VCaP (cell line): ENCODE measurements around the gene ZNF792.
A peak's percentile ranks its signal among the peaks of the same experiment; 100 is the strongest.
"Not testable (repeated sequence)": the region's sequence is repeated elsewhere in the genome, so short reads cannot be mapped to it uniquely, and the experiment has no call there.

Experiments
- H3K27ac ChIP-seq: fragments of 450-650 bp; 2 replicates; pipeline ENCODE4 v1.5.1; 2017
- TF ChIP-seq, protein P1 (sequence below): fragments of 450-650 bp; conservative IDR thresholded peaks from 2 replicates; pipeline ENCODE4 v1.5.1; 2017; ENCODE audit warnings: mild to moderate bottlenecking, moderate library complexity

Gene ZNF792

DNA sequence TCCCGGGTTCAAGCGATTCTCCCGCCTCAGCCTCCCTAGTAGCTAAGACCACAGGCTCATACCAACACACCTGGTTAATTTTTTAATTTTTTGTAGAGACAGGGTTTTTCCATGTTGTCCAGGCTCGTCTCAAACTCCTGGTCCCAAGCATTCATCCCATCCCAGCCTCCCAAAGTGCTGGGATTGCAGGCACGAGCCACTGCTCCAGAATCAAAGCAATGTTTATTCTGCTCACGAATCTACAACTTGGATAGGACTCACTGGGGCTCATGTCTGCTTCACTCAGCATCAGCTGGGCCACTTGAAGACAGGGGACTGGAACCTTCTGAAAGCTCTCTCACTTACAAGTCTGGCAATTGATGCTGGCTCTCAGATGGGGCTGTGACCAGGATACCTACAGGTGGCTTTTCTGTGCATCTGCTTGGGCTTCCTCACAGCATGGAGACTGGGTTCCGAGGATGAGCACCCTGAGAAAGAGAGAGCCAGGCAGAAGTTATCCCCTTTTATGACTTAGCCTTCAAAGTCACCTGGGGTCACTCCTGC lies 8.2 kb upstream of the ZNF792 start:
- TF ChIP-seq, protein P1, sequence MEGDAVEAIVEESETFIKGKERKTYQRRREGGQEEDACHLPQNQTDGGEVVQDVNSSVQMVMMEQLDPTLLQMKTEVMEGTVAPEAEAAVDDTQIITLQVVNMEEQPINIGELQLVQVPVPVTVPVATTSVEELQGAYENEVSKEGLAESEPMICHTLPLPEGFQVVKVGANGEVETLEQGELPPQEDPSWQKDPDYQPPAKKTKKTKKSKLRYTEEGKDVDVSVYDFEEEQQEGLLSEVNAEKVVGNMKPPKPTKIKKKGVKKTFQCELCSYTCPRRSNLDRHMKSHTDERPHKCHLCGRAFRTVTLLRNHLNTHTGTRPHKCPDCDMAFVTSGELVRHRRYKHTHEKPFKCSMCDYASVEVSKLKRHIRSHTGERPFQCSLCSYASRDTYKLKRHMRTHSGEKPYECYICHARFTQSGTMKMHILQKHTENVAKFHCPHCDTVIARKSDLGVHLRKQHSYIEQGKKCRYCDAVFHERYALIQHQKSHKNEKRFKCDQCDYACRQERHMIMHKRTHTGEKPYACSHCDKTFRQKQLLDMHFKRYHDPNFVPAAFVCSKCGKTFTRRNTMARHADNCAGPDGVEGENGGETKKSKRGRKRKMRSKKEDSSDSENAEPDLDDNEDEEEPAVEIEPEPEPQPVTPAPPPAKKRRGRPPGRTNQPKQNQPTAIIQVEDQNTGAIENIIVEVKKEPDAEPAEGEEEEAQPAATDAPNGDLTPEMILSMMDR, result no peak
- no peak overlapping the region for H3K27ac ChIP-seq

DNA sequence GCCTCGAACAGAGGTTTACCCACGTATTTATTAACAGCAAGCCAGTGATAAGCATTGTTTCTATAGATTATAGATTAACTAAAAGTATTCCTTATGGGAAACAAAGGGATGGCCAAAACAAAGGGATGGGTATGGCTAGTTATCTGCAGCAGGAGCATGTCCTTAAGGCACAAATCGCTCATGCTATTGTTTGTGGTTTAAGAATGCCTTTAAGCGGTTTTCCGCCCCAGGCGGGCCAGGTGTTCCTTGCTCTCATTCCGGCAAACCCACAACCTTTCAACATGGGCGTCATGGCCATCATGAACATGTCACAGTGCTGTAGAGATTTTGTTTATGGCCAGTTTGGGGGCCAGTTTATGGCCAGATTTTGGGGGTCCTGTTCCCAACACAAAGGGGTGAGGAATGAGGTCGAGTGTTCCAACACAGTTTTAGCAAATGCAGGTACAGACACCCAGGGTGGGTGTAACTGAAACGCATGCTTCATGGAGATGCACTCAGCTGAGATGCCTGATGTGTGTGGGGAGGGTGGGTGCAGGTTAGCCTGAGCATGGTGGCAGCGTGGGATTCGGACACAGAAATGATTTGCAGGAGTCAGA lies 6.3 kb upstream of the ZNF792 start:
- H3K27ac ChIP-seq, result not testable (repeated sequence)

DNA sequence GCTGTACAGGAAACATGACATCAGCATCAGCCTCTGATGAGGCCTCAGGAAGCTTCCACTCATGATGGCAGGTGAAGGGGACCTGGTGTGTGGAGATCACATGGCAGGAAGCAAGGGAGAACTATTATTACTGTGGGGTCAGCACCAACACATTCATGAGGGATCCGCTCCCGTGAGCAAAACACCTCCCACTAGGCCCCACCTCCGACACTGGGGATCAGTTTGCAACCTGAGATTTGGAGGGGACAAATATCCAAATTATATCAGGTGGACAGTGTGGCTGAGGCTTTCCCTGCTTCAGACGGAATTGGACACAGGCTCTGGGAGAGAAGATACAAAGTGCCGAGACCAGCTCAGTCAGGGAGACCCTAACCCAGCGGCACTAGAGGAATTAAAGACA lies 5.7 kb upstream of the ZNF792 start:
- TF ChIP-seq, protein P1, result no peak
- H3K27ac ChIP-seq, result no peak overlapping the region

DNA sequence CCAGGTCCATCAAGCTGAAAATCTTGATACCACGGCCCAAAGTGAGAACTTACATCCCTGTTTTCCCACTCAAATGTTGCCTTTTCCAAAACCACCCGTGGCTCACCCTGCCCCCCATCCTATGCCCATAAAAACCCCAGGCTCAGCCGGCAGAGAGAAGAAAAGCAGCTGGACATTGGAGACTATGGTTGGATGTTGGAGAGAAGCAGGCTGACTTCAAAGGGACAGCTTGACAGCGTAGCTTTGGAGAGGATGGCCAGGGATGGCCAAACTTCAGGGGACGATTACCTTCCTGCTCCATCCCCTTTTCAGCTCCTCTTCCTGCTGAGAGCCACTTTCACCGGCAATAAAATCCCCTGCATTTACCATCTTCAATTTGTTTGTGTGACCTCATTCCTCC lies 3.5 kb upstream of the ZNF792 start:
- TF ChIP-seq, protein P1, result no peak
- no peak overlapping the region for H3K27ac ChIP-seq

DNA sequence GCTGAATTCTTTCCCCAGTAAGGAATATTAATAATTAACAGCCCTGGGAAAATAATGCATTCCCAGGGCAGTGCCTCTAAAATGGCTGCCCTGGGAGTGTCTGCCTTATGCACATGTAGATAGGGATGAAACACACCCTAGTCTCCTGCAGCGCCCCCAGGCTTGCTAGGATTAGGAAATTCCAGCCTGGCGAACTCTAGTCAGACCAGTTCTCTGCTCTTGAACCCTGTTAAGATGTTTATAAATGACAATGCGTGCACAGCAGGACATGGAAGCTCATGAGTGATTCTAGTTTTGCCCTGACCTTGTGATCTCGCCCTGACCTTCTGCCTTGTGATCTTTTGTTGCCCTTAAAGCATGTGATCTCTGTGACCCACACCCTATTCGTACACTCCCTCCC lies 1.5 kb upstream of the ZNF792 start:
- H3K27ac ChIP-seq, result not testable (repeated sequence)

DNA sequence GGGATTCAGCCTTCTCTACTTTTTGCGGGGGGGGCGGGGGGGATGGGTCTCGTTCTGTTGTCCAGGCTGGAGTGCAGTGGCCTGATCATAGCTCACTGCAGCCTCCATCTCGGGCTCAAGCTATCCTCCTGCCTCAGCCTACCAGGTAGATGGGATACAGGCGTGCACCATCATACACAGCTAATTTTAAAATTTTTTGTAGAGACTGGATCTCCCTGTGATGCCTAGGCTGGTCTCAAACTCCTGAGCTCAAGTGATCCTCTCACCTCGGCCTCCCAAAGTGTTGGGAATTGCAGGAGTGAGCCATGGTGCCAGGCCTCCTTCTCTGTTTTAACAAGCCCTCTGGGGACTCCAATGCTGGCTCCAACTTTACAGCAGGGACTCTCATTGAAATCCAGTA lies 569 bp upstream of the ZNF792 start:
- TF ChIP-seq, protein P1, result no peak
- H3K27ac ChIP-seq, result peak overlapping the region; percentile 97

DNA sequence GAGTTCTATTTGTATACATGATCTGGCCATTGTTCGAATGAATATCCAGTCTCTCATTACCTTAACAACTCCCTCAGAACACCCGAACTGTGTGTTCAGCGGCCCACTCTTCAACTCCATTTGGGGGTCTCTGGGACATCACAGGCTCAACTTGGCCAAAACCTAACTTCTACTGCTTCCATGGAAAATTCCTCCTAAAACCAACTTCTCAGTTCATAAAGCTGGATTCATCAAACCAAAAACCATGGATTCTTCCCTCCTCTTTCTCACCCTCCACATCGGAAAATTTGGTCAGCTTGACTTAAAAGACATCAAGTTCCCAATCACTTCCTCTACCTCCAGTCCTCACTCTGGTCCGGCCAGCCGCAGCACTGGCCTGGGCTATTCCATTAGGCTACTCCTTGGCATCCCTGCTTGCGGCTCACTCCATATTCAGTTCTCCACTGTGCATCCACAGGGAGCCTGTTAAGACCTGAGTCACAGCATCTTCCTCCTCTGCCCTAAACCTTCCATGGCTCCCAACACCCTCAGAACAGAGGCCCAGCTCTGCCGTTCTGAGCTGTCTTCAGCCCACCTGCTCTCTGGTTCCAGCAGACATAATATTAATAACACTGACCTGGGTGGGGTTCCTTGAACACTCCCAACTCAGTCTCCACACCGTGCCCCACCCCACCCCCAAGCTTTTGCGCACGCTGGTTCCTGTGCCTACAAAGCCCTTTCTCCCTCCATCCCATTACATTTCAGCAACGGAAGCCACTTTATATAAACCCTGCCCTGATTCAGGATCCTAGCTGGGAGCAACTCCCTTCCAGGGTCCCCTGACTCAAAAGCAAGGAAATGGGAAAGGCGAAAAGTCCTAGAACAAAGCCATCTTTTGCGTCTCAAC lies 1.1 kb downstream of the ZNF792 start:
- TF ChIP-seq, protein P1, result no peak
- H3K27ac ChIP-seq, result peak overlapping the region; percentile 97

DNA sequence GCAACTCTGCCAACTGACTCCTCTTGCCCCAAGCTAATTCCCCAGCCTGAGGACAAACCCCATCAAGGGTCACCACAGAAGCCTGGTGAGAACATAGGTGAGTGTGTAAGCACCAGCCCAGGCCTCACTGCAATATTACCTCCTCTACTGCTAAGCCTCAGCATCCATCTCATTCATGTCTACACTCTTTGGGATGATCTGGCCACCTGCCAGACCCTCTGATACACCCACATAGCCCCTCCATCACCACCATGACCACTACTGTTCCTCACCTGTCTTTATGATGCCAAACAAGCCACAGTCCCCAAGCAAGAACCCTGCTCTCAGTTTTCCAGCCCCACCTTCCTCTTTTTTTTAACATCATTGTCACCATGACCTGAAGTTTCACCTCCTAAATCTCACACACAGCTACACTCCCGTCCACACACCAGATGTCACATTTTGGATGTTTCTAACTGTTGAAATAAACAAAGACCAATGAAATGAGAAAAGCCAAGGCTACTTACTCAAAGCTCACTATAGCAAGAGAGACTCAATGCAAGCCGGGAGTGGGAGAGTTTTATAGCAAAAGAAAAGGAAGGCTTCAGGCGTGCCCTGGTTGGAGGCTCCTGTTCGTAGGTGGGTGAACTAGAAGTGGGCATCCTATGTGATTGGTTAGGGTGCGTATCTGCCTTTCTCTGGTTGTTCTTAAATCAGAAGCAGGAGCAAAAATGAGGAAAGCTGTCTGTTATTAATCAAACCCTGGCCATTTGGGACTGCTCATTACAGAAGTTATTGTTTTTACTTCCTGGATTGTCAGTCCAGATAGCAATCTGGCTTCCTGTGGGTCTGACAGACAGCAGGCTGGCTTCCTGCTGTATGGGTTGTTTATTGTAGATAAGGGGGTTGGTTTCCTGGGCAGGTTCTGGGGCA lies 2.0 kb downstream of the ZNF792 start:
- TF ChIP-seq, protein P1, result no peak
- H3K27ac ChIP-seq, result peak overlapping the region; percentile 97
